ENCODE data around the gene SPEF1.

Gene SPEF1

DNA sequence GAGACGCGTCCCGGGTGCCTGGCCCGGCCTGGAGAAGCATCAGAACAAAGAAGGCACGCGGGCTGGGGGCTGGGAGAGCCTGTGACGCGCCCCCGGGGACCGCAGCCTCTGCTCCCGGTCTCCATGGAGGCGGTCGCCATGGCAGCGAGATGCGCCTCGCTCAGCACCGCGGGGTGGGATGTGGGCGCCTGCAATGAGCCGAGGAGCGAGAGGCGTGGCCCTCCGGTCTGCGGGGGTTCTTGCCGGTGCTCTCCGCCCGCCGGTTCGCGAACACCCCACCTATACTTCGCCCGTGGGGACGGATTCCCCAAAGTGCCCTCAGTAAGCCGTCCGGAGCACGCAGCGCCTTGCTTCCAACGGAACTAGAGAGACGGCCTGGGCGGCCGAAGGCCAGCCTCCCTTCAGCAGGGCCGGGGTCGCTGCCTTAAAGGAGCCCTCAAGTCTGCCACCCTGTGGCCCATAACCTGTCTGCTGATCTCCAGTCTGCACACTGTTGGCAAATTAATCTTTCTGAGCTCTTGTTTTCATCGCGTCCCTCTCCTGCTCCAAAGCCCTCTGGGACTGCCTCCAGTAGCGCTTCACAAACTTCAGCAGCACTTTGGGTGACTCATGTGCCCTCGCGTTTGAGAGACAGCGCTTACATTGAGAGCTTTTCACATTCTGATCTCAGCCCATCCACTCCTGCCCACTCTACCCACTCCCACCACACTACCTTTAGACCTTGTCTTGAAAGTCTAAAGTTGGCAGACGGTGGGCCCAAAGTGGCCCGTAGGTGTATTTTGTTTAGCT is 12.7 kb downstream of the SPEF1 start:
- no peaks in the 10 kb centered on the region for H3K27me3 ChIP-seq (ENCODE audit: control insufficient read depth, insufficient read depth, low read length)
- peak overlapping the region; percentile 82 for H3K4me3 ChIP-seq (ENCODE audit: low read length)
- peak overlapping the region; percentile 13 for H3K27ac ChIP-seq (ENCODE audit: low read length)
- no peaks in the 10 kb centered on the region for H3K36me3 ChIP-seq (ENCODE audit: control insufficient read depth, low read depth, low read length)
- H3K9me3 ChIP-seq (ENCODE audit: control insufficient read depth, low read depth, low read length), result no peaks in the 10 kb centered on the region
- peak overlapping the region; percentile 83 for H3K9ac ChIP-seq (ENCODE audit: low read length)
- peaks cover 9% of the 10 kb centered on the region for H3K4me1 ChIP-seq (ENCODE audit: control insufficient read depth, low read depth, low read length)

DNA sequence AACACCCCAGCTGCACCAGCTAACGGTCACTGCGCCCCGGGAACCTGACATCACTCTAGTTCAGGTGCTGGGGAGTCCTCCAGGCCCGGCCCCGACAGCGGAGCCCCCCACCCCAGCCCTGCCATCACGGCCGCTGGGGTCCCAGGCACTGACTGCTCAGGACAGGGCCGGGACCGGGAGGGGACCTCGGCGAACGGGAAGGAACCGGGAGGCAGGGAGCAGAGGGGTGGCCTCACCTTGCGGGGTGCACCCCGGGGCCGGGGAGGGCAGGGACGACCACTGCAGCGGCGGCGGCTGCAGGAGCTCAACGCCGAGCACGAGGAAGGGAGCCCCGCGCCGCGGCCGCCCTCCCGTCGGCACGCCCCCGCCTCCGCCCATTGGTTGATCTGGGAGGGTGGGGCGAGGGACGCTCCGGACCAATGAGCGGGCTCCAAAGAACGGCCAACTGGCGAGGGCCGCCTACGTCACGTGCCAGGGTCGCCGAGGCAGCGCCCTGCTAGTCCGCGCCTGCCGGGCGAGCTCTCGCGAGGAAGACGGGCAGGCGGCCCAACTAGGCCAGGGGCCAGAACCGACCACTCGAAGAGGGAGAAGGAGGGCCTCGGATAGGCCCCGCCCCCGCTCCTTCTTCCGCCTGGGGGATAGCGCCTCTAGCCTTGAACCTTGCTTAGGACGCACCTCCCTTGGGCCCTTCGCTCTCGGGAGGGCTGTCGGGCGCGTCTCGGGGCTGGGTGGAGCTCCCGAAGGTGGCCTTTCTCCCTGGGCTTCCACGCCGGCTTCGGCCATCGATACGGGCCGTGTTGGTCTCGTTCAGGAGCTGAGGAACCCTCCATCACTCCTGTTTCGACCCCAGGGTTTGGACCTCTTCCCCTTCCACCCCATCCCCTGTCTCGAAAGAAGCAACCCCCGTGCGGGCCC is 13.6 kb downstream of the SPEF1 start, which contains the start of gene ADISSP:
TSS of gene ADISSP (minus strand) at position 327 of the 915 bp plus-strand sequence. CDS start 7,653 bp downstream, outside the sequence.
- H3K4me3 ChIP-seq (ENCODE audit: low read length), result peak within 1 kb of the TSS; percentile 82
- peak within 1 kb of the TSS; percentile 83 for H3K9ac ChIP-seq (ENCODE audit: low read length)
- H3K9me3 ChIP-seq (ENCODE audit: control insufficient read depth, low read depth, low read length), result no peaks in the 10 kb centered on the region
- peak within 1 kb of the TSS; percentile 13 for H3K27ac ChIP-seq (ENCODE audit: low read length)
- H3K36me3 ChIP-seq (ENCODE audit: control insufficient read depth, low read depth, low read length), result no peaks in the 10 kb centered on the region
- peaks cover 9% of the 10 kb centered on the region for H3K4me1 ChIP-seq (ENCODE audit: control insufficient read depth, low read depth, low read length)
- H3K27me3 ChIP-seq (ENCODE audit: control insufficient read depth, insufficient read depth, low read length), result no peaks in the 10 kb centered on the region

DNA sequence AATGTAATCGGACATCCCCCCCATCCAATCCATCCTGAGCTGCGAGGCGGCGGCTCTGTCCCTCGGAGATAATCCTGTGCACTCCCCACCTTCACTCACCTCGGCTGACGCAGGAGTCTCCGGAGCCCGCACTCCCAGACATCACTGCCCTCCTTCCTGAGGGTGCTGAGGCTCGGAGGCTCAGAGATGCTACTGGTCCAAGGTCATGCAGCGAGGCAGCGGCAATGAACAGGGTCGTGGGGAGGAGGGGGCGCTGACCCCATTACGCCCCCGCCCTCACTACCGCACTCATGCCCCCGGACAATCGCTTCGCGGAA is 14.2 kb downstream of the SPEF1 start:
- Histone ChIP-seq H3K4me1 (ENCODE audit: control insufficient read depth, low read depth, low read length) (peaks cover 9% of the 10 kb centered on the region), H3K9me3 (ENCODE audit: control insufficient read depth, low read depth, low read length) (no peaks in the 10 kb centered on the region), H3K4me3 (ENCODE audit: low read length) (peak overlapping the region; percentile 82), H3K27me3 (ENCODE audit: control insufficient read depth, insufficient read depth, low read length) (no peaks in the 10 kb centered on the region), H3K9ac (ENCODE audit: low read length) (peak overlapping the region; percentile 72), H3K27ac (ENCODE audit: low read length) (no peak overlapping the region), H3K36me3 (ENCODE audit: control insufficient read depth, low read depth, low read length) (no peaks in the 10 kb centered on the region)

DNA sequence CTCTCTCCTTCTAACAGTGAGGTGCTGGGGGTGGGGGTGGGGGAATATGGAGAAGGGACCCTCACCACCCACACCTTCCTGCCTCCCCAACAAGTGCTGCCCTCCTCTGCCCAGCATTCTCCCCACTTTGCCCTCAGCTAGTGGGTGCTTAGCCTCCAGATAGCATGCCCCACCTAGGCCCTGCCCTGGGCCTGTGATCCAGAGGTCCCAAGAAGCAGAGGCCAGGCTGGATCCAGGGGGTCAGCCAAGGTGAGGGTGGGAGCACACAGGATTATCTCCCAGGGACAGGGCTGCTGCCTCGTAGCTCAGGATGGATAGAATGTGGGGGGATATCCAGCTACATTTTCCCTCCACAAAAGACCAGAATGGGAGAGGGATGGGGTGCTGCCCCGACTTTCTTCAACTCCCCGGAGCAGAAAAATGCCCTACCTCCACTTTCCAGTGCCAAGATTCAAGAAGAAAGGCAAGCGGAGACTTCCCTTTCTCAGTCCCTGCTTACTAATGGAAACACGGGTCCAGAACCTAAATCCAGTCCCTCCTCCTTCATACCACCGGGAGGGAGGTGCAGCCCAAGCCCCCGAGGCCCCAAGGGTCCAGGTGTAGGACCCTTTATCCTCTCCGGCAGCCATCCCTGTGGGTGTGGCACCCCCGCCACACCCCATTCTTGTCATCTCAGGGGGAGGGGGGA is 14.7 kb downstream of the SPEF1 start:
- Histone ChIP-seq H3K9ac (ENCODE audit: low read length) (peak overlapping the region; percentile 72), H3K27ac (ENCODE audit: low read length) (no peak overlapping the region), H3K36me3 (ENCODE audit: control insufficient read depth, low read depth, low read length) (peaks cover 4% of the 10 kb centered on the region), H3K27me3 (ENCODE audit: control insufficient read depth, insufficient read depth, low read length) (no peaks in the 10 kb centered on the region), H3K9me3 (ENCODE audit: control insufficient read depth, low read depth, low read length) (no peaks in the 10 kb centered on the region), H3K4me3 (ENCODE audit: low read length) (peak overlapping the region; percentile 82), H3K4me1 (ENCODE audit: control insufficient read depth, low read depth, low read length) (peaks cover 9% of the 10 kb centered on the region)

DNA sequence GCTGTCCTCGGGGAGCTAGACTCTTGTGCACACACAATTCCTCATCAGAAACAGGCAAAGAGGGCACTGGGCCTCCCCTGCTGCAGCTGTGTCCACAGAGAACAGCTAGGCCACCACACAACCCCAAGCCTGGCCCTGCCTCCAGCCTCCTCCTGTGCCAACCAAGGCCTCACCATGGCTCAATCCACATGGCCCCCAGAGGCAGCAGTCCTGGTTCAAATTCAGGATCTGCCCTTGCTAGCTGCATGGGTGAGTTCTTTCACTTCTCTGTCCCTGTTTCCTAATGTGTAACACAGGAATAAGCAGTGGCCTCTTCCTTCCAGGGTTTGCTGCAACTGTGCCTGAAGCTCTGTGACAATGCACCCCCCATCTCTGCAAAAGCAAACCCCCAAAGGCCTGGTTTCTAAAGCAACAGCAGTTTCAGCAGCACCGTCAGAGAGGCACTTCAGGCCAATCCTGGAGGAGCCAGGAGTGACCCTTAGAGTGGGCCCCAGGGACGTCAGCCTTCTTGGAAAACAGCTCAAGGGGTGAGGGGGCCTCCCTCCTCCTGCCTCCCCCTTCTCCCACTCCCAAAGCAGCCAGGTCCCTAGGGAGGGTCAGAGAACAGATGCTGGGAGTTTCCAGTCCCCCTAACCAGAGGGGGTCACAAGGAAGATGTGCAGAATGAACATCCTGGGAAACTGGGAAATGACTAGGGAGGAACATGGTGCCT is 15.9 kb downstream of the SPEF1 start:
- Histone ChIP-seq H3K27me3 (ENCODE audit: control insufficient read depth, insufficient read depth, low read length) (no peaks in the 10 kb centered on the region), H3K9ac (ENCODE audit: low read length) (no peak overlapping the region), H3K36me3 (ENCODE audit: control insufficient read depth, low read depth, low read length) (peaks cover 8% of the 10 kb centered on the region), H3K9me3 (ENCODE audit: control insufficient read depth, low read depth, low read length) (no peaks in the 10 kb centered on the region), H3K4me1 (ENCODE audit: control insufficient read depth, low read depth, low read length) (peaks cover 9% of the 10 kb centered on the region), H3K27ac (ENCODE audit: low read length) (no peak overlapping the region), H3K4me3 (ENCODE audit: low read length) (no peak overlapping the region)

DNA sequence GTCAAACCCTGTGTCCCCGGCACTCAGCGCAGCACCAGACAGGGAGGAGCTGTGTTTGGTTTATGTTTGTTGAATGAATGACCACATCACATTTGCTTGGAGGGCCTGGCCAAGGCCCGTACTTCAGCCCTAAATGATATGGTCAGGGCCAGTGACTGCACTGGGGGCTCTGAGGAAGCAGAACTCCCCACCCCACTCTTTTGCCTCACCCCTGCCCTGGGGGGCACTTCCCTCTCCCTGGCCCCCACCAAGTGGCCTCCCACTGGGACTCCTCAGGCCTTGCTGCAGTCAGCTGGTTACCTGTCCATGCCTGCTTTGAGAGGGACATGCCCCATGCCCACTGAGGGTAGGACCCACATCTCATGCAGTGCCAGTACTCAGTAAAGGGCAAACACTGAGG is 16.6 kb downstream of the SPEF1 start:
- no peak overlapping the region for H3K9ac ChIP-seq (ENCODE audit: low read length)
- no peaks in the 10 kb centered on the region for H3K27me3 ChIP-seq (ENCODE audit: control insufficient read depth, insufficient read depth, low read length)
- no peak overlapping the region for H3K27ac ChIP-seq (ENCODE audit: low read length)
- peaks cover 9% of the 10 kb centered on the region for H3K4me1 ChIP-seq (ENCODE audit: control insufficient read depth, low read depth, low read length)
- H3K36me3 ChIP-seq (ENCODE audit: control insufficient read depth, low read depth, low read length), result peaks cover 8% of the 10 kb centered on the region
- H3K9me3 ChIP-seq (ENCODE audit: control insufficient read depth, low read depth, low read length), result no peaks in the 10 kb centered on the region
- no peak overlapping the region for H3K4me3 ChIP-seq (ENCODE audit: low read length)

DNA sequence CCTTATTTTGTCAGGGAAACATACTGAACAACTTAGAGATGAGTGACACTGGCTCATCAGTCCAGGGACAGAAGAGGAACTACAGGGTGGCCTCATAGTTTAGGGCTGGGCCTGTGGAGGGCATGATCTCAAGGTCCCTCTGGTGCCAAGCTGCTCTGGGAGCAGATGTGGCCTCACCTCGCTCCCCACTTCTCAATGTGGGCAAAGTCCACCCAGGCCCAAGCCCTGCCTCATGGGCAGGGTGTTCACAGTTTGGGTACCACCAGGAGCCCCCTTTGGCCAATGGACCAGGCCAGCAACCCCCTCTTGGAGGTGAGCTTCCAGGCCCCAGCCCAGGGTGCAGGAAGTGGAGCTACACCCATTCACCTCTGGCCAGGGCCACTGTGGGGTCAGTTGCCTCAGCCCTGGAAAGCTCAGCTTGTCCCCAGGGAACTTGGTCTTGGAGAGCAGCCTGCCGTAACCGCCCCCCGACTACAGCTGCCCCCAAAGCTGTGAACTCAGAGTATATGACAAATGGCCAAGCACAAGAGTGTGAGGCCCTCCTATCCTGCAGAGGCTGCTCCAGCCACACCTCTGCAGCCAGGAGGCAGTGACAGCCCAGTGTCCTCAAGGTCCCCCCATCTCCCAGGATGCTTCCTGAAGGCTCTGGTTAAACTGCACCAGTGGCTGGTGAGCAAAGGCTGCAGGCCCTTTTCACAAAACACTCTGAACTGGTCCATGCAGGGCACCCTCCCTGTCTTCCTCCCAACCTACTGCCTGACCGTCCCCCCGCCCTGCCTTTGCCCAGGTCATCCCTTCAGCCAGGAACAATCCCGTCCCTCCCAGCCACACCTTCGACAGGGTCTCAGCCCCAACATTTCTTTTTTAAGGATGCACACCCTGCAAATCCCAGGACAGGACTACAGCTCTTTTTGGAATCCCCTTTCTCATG is 17.3 kb downstream of the SPEF1 start:
- Histone ChIP-seq H3K9ac (ENCODE audit: low read length) (no peak overlapping the region), H3K9me3 (ENCODE audit: control insufficient read depth, low read depth, low read length) (no peaks in the 10 kb centered on the region), H3K27me3 (ENCODE audit: control insufficient read depth, insufficient read depth, low read length) (no peaks in the 10 kb centered on the region), H3K27ac (ENCODE audit: low read length) (no peak overlapping the region), H3K4me3 (ENCODE audit: low read length) (no peak overlapping the region), H3K36me3 (ENCODE audit: control insufficient read depth, low read depth, low read length) (peaks cover 8% of the 10 kb centered on the region), H3K4me1 (ENCODE audit: control insufficient read depth, low read depth, low read length) (peaks cover 8% of the 10 kb centered on the region)

DNA sequence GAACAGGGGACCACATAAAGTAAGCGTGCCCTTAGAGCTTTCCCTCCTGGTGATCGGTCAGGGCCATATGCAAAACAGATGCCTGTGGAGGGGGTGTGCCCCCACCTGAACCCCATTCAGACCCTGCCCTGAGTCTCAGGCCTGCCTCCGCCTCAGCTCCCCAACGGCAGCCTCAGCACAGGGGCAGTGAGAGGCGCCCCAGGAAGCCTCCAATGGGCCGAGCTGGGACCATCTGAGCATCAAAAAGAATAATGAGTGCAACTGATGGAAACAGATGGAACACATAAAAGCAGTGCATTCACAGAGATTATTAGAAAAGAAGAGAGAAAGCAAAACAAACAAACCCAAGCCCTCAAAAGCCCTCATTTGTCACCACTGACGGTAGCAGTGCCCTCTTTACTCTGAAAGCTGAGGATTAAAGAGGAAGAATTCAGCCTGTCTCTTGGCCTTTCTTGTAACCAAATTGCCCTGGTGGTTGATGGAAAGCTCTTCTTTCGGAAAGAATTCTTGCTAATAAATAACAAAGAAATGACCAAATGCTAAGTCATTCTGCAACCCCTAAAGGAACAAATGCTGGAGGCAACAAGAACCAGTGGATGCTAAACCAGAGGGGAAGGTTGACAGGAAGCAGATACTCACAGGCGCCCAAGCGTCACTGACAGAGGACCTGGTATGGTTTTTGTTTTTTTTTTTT is 20.4 kb downstream of the SPEF1 start:
- H3K4me1 ChIP-seq (ENCODE audit: control insufficient read depth, low read depth, low read length), result no peaks in the 10 kb centered on the region
- no peaks in the 10 kb centered on the region for H3K27me3 ChIP-seq (ENCODE audit: control insufficient read depth, insufficient read depth, low read length)
- H3K9me3 ChIP-seq (ENCODE audit: control insufficient read depth, low read depth, low read length), result no peaks in the 10 kb centered on the region
- peaks cover 14% of the 10 kb centered on the region for H3K36me3 ChIP-seq (ENCODE audit: control insufficient read depth, low read depth, low read length)
- H3K4me3 ChIP-seq (ENCODE audit: low read length), result no peak overlapping the region
- no peak overlapping the region for H3K9ac ChIP-seq (ENCODE audit: low read length)
- H3K27ac ChIP-seq (ENCODE audit: low read length), result no peak overlapping the region

DNA sequence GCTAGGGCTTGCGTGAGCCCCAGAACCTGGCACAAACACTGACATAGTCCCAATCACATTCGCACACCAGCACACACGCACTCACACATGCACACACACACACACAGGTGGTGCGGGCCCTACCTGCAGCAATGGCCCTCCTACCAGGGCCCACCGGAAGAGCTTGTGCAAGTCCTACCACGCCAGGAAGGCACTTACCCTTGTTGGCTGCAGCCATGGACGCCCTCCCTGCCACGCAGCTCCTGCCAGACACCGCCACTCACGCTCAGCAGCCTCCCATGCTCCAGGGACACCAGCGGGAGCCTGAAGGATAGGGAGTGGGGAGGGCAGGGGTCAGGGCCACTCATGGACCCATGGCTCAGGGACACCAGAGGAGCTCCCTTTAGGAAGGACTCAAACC is 21.4 kb downstream of the SPEF1 start:
- H3K9ac ChIP-seq (ENCODE audit: low read length), result no peak overlapping the region
- no peak overlapping the region for H3K4me3 ChIP-seq (ENCODE audit: low read length)
- H3K9me3 ChIP-seq (ENCODE audit: control insufficient read depth, low read depth, low read length), result no peaks in the 10 kb centered on the region
- no peaks in the 10 kb centered on the region for H3K4me1 ChIP-seq (ENCODE audit: control insufficient read depth, low read depth, low read length)
- H3K27ac ChIP-seq (ENCODE audit: low read length), result no peak overlapping the region
- no peaks in the 10 kb centered on the region for H3K27me3 ChIP-seq (ENCODE audit: control insufficient read depth, insufficient read depth, low read length)
- H3K36me3 ChIP-seq (ENCODE audit: control insufficient read depth, low read depth, low read length), result peaks cover 17% of the 10 kb centered on the region

DNA sequence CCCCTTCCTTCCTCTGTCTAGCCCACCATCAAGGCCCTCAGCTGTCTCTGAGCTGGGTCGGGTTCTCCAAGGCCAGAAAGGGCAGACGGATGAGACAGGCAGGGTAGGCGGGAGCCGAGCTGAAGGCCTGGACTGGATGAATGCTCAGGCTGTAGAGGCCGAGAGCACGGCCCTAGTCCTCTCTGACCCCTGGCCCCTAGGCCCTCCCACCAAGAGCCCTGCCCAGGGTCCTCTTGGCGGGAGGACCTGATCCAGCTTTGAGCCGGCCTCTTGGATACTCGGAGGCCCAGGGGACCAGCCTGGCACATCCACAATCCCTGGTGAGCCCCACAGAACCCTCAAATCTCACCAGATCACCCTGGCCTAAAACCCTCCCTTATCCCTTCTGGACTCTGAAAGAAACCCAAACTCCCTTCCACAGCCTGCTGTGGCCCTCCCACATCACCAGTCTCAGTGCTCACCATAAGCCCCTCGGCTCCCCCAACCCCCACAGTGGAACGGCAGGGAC is 21.9 kb downstream of the SPEF1 start:
- Histone ChIP-seq H3K27me3 (ENCODE audit: control insufficient read depth, insufficient read depth, low read length) (no peaks in the 10 kb centered on the region), H3K4me1 (ENCODE audit: control insufficient read depth, low read depth, low read length) (no peaks in the 10 kb centered on the region), H3K27ac (ENCODE audit: low read length) (no peak overlapping the region), H3K9me3 (ENCODE audit: control insufficient read depth, low read depth, low read length) (no peaks in the 10 kb centered on the region), H3K9ac (ENCODE audit: low read length) (no peak overlapping the region), H3K4me3 (ENCODE audit: low read length) (no peak overlapping the region), H3K36me3 (ENCODE audit: control insufficient read depth, low read depth, low read length) (peaks cover 17% of the 10 kb centered on the region)
